ENCODE data around the gene KLHL29. TPM values are rescaled to one million over a fixed set of nuclear protein-coding genes. Genes with fewer than 3 reads are reported as not detected.

Gene KLHL29
- total RNA-seq, 1 donor from 2014 or later, result 22.3 TPM

- no peak for DNase-seq (ENCODE audit: low spot score)
These were observed 37.4 kb downstream of the KLHL29 start for GRCh38 chr2:23422089-23423061.

GRCh38 chr2:23423062-23423872 is 38.3 kb downstream of the KLHL29 start:
- no peak for DNase-seq (ENCODE audit: low spot score)

DNA sequence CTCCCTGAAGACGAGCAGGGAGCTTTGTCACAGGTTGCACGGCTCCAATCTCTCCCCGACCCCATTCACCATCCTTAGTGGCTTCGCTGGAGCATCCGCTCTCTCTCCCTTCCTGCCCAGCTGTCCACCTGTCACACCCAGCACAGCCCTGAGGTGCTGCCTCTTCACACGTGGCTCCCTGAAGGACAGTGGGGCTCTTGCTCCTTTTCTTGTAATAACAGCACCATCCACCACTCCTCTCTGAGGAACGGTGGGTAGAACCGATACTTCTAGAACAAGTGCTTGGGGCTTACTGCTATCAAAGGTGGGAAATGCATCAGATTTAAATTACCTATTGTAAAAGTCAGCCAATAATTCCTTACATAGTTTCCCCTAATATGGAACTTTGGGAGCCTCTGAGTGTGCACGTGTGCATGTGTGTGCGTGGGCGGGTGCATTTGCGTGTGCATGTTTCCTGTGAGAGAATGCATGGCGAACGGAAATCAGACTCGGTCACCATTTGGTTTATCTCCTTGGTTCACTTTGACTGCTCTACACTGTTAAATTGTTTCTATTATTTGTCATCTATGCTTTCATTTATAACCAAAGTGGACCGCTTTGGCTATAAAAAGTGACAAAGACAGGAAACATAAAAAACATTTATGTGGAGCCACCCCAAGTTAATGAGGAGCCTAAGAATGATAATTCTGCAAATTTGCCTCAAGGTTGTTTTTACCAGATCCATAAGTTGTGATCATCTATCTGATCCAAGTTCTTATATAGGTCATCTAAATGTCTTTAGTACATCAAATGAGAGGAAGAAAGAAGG is 39.1 kb downstream of the KLHL29 start:
- DNase-seq (ENCODE audit: low spot score), result no peak

DNA sequence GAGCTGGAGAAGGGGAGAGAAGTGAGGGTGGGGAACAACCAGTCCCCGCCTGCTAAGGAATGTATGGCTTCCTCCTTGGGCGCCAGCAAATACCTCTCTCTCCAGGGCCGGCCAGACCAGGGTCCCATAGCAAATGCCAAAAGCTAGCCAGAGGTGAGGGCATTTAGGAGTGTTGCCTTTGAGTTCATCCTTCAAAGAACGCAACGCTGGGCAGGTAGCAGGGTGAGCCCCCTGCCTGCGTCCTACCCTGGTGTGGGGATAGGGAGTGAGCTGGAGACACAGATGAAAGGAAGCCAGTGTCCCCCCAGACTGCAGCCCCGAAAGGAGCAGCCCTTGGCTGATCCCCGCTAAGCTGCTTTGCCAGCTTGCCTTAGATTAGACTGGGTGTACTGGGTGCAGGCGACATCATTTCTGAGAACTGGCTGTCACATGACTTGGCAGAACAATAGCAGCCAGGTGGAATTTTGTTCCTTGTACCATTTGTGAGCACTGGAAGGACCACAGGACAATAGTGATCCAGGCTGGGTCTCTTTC is 40.4 kb downstream of the KLHL29 start:
- DNase-seq (ENCODE audit: low spot score), result no peak

- DNase-seq (ENCODE audit: low spot score), result no peak
These were observed 40.9 kb downstream of the KLHL29 start for GRCh38 chr2:23425885-23426262.

GRCh38 chr2:23426263-23426905 is 41.4 kb downstream of the KLHL29 start:
- DNase-seq (ENCODE audit: low spot score), result peak; percentile 59

DNA sequence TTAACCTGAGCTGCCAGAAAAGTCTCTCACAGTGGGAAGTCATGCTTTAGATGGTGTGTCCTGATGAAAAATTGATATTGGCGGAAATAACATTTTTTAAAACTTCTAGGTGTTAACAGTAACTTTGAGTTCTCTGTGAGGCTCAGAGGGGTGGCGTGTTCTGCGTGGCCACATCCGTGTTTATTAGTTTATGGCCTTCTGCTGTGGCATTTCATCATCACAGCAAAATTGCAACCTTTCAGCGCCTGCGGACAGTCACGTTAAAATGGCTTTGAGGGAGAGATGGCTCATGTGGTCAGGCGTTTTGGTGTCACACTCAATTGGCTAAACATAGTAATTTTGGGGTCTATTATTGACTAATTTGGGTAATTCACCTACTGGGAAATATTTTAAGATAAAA is 42.4 kb downstream of the KLHL29 start:
- DNase-seq (ENCODE audit: low spot score), result no peak

GRCh38 chr2:23427976-23428375 is 43.0 kb downstream of the KLHL29 start:
- no peak for DNase-seq (ENCODE audit: low spot score)

DNA sequence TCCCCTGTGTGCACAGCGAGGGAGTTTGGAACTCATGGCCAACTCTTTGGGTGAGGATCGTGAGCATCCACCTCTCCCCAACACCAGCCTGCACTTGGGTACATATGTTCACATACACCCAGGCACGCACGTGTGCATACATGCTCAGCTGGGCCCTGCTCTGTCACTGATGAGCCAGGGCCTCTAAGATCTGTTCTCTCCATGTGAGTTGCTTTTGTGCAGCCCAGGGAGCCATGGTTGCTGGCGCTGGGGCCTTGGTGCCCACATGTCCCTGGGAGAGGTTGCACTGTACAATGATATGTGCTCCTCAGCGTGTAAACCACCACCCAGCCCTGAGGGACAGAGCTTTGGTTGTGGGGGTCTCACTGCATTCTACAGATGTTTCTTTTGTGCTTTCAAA is 44.1 kb downstream of the KLHL29 start:
- DNase-seq (ENCODE audit: low spot score), result no peak

- no peak for DNase-seq (ENCODE audit: low spot score)
These were observed 45.3 kb downstream of the KLHL29 start for GRCh38 chr2:23430263-23430662.

- DNase-seq (ENCODE audit: low spot score), result no peak
These were observed 47.6 kb downstream of the KLHL29 start for GRCh38 chr2:23432531-23432930.

GRCh38 chr2:23433282-23433681 is 48.3 kb downstream of the KLHL29 start:
- no peak for DNase-seq (ENCODE audit: low spot score)

- DNase-seq (ENCODE audit: low spot score), result no peak
These were observed 49.7 kb downstream of the KLHL29 start for GRCh38 chr2:23434721-23435121.

DNA sequence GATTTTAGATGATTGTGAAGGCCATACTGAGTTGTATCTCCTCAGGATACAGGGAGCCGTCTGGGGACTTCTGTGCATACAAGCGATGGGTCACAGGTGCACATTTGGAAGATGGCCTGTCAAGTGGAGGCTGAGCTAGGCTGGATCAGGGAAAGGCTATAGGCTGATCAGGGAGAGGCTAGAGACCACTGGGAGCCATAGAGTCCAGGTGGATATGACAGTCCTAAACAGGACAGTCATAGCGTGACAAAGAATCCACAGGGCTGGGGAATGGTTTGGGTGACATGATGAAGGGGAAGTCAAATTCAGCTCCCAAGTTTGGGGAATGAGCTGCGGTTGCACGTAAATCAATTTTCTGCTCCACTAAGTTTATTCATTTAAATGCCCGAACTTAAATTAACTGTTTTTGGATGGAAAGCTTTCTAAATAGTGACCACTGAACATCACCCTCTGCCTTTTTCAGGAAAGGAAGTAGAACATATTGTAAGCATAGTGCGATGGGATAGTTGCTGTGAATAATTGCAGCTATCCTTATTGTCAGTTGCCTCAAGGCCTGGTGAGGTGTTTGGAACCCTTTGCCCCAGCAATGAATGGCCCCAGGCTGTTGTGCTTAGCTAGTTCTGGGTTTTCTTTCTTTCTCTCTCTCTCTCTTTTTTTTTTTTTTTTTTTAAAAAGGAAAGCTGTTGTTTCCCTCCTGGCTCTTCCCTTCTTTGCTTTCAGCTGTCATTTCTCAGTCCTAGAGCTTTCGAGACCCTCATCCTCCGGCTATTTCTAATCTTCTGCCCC is 50.5 kb downstream of the KLHL29 start:
- no peak for DNase-seq (ENCODE audit: low spot score)

DNA sequence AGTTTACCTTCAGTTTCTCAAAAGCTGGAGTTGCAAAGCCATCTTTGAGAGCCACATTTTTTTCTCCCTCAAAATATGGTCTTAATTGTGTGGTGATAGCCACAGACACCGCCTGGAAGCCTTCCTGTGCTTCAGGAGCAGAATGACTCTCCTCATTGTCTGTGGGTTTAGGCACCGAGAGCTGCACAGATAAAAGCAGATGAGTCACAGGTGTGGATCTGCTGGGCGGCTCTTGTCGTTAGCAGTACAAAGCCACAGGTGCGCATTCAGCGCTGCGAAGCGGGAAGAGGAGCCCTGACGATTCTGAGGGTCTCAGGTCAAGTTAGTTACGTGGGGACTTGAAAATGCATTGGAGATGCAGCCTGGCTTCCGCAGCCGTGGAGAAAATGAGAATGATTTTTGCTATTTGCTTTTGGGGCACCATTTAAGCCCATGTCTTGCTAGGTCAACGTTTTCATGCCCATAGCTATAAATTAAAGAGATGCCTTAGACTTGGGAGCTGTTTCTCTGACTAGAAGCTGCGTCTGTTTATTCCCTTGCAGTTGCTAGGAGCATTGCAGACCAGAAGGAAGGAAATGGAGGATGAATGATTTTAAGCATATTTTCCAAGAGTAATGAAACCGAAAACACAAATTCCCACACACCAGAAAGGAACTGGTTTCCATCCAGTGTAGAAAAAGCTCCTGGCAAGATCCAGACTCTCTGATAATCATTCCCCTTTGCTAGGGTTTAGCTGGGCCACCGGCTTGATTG is 51.5 kb downstream of the KLHL29 start:
- DNase-seq (ENCODE audit: low spot score), result no peak

DNA sequence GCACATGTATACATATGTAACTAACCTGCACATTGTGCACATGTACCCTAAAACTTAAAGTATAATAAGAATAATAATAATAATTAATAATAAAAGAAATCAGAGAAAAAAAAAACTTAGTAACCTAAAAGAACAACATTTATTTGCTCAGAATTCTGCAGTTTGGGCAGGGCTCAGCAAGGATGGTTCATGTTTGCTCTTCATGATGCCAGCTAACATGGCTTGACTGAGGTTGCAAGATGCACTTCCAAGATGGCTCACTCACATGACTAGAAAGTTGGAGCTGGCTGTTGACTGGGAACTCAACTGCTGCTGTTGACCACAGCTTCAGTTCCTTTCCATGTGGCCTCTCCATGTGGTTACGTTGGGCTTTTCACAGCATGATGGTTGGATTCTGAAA is 56.4 kb downstream of the KLHL29 start:
- DNase-seq (ENCODE audit: low spot score), result no peak

GRCh38 chr2:23445450-23445868 is 60.5 kb downstream of the KLHL29 start:
- DNase-seq (ENCODE audit: low spot score), result no peak

DNA sequence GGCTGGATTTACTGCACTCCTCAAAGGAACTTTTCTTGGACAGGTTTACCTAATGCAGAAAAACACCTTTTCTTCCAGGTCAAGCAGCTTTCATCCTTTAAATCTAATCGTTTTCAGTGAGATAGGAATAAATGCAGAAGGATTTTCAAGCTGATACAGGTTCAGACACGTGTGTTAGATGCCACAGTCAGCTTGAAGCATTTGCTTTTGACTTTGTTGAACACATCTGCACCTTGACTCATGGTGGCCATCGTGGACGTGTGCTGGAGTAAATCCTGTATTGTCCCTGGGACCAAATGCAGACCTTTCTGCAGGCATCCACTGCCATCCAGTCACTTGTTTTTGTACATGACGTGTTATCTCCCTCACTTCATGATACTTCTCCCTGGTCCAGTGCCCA is 61.9 kb downstream of the KLHL29 start:
- DNase-seq (ENCODE audit: low spot score), result no peak

DNA sequence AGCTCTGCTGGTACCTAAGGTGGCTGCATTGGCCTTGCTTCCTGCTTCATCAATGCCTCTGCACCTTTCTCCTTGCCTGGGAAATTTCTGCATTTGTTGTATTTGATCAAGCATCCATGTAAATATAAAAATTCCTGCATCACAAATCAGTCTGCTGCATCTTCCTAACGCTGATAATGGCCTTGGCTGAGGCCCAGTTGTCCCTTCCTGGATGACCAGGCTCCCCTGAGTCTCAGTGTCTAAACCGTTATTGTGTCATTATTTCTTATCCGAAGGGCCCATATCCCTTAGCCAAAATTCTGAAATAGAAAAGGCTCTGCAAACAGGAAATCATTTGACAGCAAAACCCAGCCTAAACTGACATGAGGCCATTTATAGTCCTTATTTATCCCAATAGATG is 62.4 kb downstream of the KLHL29 start:
- DNase-seq (ENCODE audit: low spot score), result no peak

- no peak for DNase-seq (ENCODE audit: low spot score)
These were observed 63.9 kb downstream of the KLHL29 start for GRCh38 chr2:23448906-23449305.

Data from mucosa of gallbladder (tissue), 1 donor.